Measurements from ENCODE around the gene LRIT2. TPM values are rescaled to one million over a fixed set of nuclear protein-coding genes. Genes with fewer than 3 reads are reported as not detected.
"Not testable (repeated sequence)": the region's sequence is repeated elsewhere in the genome, so short reads cannot be mapped to it uniquely, and the experiment has no call there.

Gene LRIT2
- total RNA-seq, 4 donors from 2014 or later: not detected

DNA sequence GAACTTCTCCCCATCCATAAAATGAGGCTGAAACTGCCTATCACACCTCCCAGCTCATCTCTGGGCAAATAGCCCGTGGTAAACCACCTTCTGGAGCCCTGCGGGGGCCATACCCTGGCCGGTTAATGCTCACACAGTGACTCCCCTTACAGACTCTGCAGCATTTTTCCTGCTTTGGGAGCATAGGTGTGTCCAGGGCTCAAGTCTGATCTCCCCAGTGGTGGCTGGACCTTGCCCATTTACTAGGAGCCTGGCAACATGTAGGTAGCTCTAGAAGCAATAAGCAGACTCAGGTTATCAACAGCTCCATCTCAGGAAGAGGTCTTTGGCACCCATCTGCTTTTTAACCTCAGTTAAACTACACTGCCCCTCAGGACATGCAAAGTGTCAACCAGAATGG, 36.5 kb downstream of the LRIT2 start:
- TF ChIP-seq CTCF (IDR thresholded peaks at IDR 0.05): no peak
- no peak for TF ChIP-seq POLR2A (IDR thresholded peaks at IDR 0.05)
- no peak for TF ChIP-seq EP300 (IDR thresholded peaks at IDR 0.05)
- 52 to 85% methylated on average over 3 of the region's 3 CpGs for WGBS, 2 donors
- DNase-seq (ENCODE audit: low spot score in 2 of 2): no peak
- Histone ChIP-seq H3K4me1 (peaks cover 0 to under 1% (median 0%) of the 10 kb centered on the region in 4 donors), H3K36me3 (no peaks in the 10 kb centered on the region), H3K4me3 (no peak overlapping the region), H3K27ac (no peak overlapping the region), H3K27me3 (peaks cover 0 to 6% of the 10 kb centered on the region in 2 donors), H3K9me3 (no peaks in the 10 kb centered on the region)

DNA sequence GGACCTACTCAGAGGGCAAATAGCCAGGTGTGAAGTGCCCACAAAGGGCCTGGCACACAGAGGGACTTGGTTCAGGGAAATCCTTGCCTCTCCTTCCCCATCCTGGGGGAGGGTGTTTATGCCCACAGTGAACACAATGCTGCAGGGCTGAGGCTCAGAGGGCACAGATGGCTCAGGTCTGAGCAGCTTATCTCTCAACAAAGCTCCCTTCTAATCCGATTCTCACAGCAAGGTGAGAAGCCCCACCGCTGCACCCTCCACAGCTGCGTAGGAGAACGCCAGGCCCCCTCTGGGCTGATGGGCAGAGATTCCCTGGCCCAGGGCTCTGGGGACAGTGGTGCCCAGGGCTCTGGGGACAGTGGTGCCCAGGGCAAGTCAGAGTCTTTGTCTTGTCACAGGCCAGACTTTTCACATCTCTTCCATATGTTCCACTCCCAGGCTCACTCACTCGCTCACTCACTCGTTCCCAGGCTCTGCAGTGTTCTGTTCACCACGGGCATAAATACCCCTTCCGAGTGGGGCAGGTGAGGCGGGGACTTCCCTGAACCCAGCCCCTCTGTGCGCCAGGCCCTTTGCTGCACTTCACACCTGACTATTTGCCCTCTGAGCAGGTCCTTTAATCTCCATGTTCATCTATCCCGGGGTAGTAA, 39.7 kb downstream of the LRIT2 start:
- WGBS, 2 donors: 66 to 78% methylated on average over 10 to 11 of the region's 11 CpGs
- TF ChIP-seq POLR2A (IDR thresholded peaks at IDR 0.05) (no peak), EP300 (IDR thresholded peaks at IDR 0.05) (no peak), CTCF (IDR thresholded peaks at IDR 0.05) (no peak)
- Histone ChIP-seq H3K27ac (no peak overlapping the region), H3K4me1 (no peaks in the 10 kb centered on the region), H3K4me3 (no peak overlapping the region), H3K9me3 (no peaks in the 10 kb centered on the region), H3K36me3 (no peaks in the 10 kb centered on the region), H3K27me3 (no peaks in the 10 kb centered on the region)
- no peak for DNase-seq (ENCODE audit: low spot score in 2 of 2)

DNA sequence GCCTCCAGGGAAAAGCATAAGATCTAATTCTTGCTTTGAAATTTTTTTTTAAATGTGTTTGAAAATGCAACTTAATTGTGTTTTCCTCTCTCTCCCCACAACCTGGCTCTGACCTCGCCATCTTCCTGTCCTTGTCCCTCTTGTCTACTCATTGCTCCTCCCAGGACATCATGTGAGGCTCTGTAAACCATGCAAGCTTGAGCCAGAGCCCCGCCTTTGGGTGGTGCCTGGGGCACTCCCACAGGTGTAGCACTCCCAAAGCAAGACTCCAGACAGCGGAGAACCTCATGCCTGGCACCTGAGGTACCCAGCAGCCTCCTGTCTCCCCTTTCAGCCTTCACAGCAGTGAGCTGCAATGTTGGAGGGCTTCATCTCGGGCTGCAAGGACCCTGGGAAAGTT, 40.8 kb downstream of the LRIT2 start:
- Histone ChIP-seq H3K27ac (no peak overlapping the region), H3K4me1 (no peaks in the 10 kb centered on the region), H3K9me3 (no peaks in the 10 kb centered on the region), H3K4me3 (no peak overlapping the region), H3K36me3 (no peaks in the 10 kb centered on the region), H3K27me3 (no peaks in the 10 kb centered on the region)
- 72 to 77% methylated on average over 4 of the region's 4 CpGs for WGBS, 2 donors
- TF ChIP-seq POLR2A (IDR thresholded peaks at IDR 0.05): no peak
- no peak for TF ChIP-seq CTCF (IDR thresholded peaks at IDR 0.05)
- TF ChIP-seq EP300 (IDR thresholded peaks at IDR 0.05): no peak
- DNase-seq (ENCODE audit: low spot score in 2 of 2): no peak

DNA sequence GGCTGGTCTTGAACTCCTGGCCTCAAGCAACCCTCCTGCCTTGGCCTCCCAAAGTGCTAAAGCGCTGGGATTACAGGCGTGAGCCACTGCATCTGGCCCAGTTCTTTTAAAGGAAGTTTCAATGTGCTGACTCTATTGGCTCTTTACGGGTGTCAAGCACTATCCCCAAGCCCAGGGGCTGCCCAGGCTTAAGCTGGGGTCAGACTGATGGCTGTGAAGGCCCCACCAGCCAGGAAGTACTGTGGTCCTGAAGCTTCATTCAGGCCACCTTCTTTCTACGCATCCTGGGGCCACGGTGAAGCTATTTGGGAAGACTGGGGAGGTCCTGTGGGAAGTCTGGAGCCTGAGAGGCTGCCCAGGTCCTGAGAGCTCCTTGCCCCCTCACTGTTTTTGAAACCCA, 43.7 kb downstream of the LRIT2 start:
- H3K4me3 ChIP-seq: no peak overlapping the region
- TF ChIP-seq EP300 (IDR thresholded peaks at IDR 0.05) (no peak), CTCF (IDR thresholded peaks at IDR 0.05) (no peak), POLR2A (IDR thresholded peaks at IDR 0.05) (no peak)
- H3K9me3 ChIP-seq: no peaks in the 10 kb centered on the region
- WGBS, 2 donors: 88 to 93% methylated on average over 5 of the region's 5 CpGs
- no peaks in the 10 kb centered on the region for H3K4me1 ChIP-seq
- no peak for DNase-seq (ENCODE audit: low spot score in 2 of 2)
- H3K27me3 ChIP-seq: no peaks in the 10 kb centered on the region
- H3K27ac ChIP-seq: no peak overlapping the region
- H3K36me3 ChIP-seq: no peaks in the 10 kb centered on the region

DNA sequence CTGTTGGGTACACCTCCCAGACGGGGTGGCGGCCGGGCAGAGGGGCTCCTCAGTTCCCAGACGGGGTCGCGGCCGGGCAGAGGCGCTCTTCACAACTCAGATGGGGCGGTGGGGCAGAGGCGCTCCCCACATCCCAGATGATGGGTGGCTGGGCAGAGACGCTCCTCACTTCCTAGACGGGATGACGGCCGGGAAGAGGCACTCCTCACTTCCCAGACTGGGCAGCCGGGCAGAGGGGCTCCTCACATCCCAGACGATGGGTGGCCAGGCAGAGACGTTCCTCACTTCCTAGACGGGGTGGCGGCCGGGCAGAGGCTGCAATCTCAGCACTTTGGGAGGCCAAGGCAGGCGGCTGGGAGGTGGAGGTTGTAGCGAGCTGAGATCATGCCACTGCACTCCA, 45.0 kb downstream of the LRIT2 start:
- not testable (repeated sequence) for H3K9me3 ChIP-seq; DNase-seq (ENCODE audit: low spot score in 2 of 2); H3K27ac ChIP-seq; H3K4me1 ChIP-seq; H3K27me3 ChIP-seq; H3K36me3 ChIP-seq; H3K4me3 ChIP-seq
- 87 to 91% methylated on average over 18 to 20 of the region's 22 CpGs for WGBS, 2 donors
